ENCODE measurements around the gene PARD3.

GRCh38 chr10:34864149-34865067 is 49.3 kb upstream of the PARD3 start:
- no peak for TF ChIP-seq CTCF (IDR thresholded peaks at IDR 0.05; ENCODE audit: extremely low read depth in 1 of 2, insufficient read depth in 1 of 2, low read depth in 1 of 2, low read length in 2 of 2)
- TF ChIP-seq POLR2A (IDR thresholded peaks at IDR 0.05; ENCODE audit: low read depth, low read length): no peak
- TF ChIP-seq GATA2 (IDR thresholded peaks at IDR 0.05; ENCODE audit: insufficient read depth, insufficient read length, low read depth, low read length): no peak
- no peak for TF ChIP-seq MAX (IDR thresholded peaks at IDR 0.05; ENCODE audit: insufficient read depth, insufficient read length)
- TF ChIP-seq EZH2 (IDR thresholded peaks at IDR 0.05; ENCODE audit: borderline replicate concordance, low read depth, low read length, severe bottlenecking): no peak
- no peak for TF ChIP-seq MYC (IDR thresholded peaks at IDR 0.05; ENCODE audit: low read depth, low read length)
